Mononuclear cell (primary cell): Measurements from ENCODE around the gene RHEBL1. TPM values are rescaled to one million over a fixed set of nuclear protein-coding genes. Genes with fewer than 3 reads are reported as not detected.
A peak's percentile ranks its signal among the peaks of the same experiment; 100 is the strongest.
"Not testable (repeated sequence)": the region's sequence is repeated elsewhere in the genome, so short reads cannot be mapped to it uniquely, and the experiment has no call there.

ENCODE experiments used
- H3K27me3 ChIP-seq: 2 replicates; pipeline ENCODE4 v1.6.0; 2011; ENCODE audit warnings: low read length, control low read depth; ENCODE audit not compliant: insufficient read depth
- H3K4me1 ChIP-seq: 2 replicates; pipeline ENCODE4 v1.5.1; 2011; ENCODE audit warnings: mild to moderate bottlenecking, low read length, control low read depth; ENCODE audit not compliant: insufficient read depth
- H3K4me3 ChIP-seq: 2 replicates; pipeline ENCODE4 v1.5.1; 2011; ENCODE audit warnings: mild to moderate bottlenecking, low read length, moderate library complexity
- H3K9me3 ChIP-seq: 2 replicates; pipeline ENCODE4 v1.5.1; 2011; ENCODE audit warnings: low read depth, mild to moderate bottlenecking, control low read depth, low read length
- total RNA-seq: library from RNA; depleted of rRNA; stranded (reverse); fragments of >200 nt; gene quantifications from one replicate; pipeline ENCODE4 v1.2.3, GENCODE V29; 2012

Gene RHEBL1
- total RNA-seq, 1 donor, result 2.5 TPM

DNA sequence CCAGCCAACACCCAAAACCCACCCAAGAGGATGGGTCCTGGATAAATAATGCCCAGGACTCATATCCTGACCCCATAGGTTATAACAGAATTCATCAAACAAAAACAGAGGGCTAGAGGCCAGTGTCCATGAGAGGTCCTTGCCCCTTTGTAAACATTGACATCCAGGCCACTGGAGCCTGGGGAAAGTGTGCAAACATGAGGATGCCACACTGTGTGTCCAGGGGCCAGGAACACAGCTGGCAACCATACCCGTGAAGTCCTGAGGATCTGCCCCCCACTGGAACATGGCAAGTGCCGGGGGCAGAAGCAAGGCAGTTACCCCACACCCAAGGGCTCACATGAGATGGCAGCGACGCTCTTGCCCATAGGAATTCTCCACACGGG lies 5.0 kb downstream of the RHEBL1 start:
- Histone ChIP-seq H3K4me1 (peaks cover 17% of the 10 kb centered on the region), H3K9me3 (no peaks in the 10 kb centered on the region), H3K27me3 (no peaks in the 10 kb centered on the region), H3K4me3 (no peak overlapping the region)

DNA sequence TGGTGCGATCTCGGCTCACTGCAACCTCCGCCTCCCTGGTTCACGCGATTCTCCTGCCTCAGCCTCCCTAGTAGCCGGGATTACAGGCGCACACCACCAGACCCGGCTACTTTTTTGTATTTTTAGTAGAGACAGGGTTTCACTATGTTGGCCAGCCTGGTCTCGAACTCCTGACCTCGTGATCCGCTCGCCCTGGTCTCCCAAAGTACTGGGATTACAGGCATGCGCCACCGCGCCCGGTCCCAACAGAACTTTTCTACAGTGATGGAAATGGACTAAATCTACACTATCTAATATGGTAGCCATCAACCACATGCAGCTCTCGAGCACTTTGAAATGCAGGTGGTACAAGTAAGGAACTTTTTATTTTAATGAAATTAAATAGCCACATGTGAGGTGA lies 7.9 kb downstream of the RHEBL1 start:
- H3K4me3 ChIP-seq, H3K9me3 ChIP-seq, H3K27me3 ChIP-seq: not testable (repeated sequence)
- H3K4me1 ChIP-seq, result peaks cover 35% of the 10 kb centered on the region

DNA sequence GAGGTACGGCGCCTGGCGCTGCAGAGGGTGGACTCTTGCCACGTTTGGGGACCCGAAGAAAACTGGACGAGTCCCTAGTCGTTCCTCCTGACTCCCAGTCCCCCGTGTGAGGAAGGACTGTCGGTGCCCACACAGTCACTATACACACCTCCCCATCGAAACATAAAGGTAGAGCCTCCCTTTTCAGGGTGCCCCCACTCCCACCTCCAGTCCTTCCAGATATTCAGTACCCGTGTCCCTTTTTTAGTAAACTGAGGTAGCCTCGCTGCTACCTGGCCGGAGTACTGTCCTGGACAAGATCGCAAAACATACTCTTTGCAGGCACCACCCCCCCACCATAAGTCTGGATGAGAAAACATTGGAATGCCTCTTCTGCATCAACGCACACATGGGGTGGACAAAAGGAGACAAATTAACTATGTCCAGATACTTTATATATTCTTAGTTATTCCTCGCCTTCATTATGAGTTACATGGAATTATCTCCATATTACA lies 8.6 kb downstream of the RHEBL1 start:
- Histone ChIP-seq H3K9me3 (no peaks in the 10 kb centered on the region), H3K4me3 (peak overlapping the region; percentile 91), H3K4me1 (peaks cover 42% of the 10 kb centered on the region), H3K27me3 (no peaks in the 10 kb centered on the region)

DNA sequence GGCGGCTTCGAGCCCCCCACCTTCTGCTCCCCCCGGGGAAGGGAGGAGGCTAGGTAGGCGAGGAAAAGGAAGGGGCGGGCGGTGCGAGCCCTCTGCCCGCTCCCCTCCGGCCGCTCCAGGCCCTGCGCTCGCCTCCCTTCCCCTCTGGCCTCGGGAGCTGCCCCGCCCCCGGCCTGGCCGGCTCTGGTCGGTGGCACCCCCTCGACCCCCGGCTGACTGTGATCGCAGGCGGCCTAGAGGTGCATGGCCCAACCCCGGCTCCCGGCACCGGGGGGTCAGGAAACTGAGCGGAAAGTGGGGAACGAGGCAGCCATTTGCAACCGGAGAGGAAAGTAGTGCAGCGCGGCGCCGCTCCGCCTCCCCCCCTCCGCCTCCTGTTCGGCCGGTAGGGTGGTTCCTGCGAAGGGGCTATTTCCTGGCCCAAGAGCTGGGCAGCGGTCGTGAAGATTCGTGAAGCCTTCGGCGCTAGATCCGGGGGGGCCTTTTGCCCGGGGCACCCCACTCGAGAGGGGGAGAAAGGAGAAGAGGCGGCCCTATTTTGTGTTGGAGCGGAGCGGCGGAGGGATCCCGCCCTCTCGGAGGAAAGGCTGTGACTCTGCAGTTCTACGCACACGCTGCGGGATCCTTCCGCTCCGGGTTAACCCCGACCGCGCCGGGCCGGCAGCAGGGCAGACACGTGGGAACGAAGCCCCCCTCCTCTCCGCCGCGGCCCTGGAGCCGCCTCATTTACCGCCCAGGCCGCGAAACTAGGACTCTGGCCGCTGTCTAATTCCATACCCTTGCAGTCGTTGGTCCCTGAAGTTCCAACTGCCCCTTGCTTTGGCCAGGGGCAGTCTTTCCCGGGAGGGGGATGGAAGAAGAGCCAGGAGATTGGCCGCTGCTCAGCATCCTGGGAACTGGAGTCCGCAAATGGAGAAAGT lies 9.3 kb downstream of the RHEBL1 start, which contains the start of gene KMT2D:
Gene KMT2D, minus strand, starts transcription at position 558 of the 920 bp plus-strand sequence. CDS start 5,470 bp downstream, outside the sequence.
- Histone ChIP-seq H3K4me3 (peak within 1 kb of the TSS; percentile 91), H3K4me1 (peaks cover 49% of the 10 kb centered on the region), H3K9me3 (no peaks in the 10 kb centered on the region), H3K27me3 (no peaks in the 10 kb centered on the region)

DNA sequence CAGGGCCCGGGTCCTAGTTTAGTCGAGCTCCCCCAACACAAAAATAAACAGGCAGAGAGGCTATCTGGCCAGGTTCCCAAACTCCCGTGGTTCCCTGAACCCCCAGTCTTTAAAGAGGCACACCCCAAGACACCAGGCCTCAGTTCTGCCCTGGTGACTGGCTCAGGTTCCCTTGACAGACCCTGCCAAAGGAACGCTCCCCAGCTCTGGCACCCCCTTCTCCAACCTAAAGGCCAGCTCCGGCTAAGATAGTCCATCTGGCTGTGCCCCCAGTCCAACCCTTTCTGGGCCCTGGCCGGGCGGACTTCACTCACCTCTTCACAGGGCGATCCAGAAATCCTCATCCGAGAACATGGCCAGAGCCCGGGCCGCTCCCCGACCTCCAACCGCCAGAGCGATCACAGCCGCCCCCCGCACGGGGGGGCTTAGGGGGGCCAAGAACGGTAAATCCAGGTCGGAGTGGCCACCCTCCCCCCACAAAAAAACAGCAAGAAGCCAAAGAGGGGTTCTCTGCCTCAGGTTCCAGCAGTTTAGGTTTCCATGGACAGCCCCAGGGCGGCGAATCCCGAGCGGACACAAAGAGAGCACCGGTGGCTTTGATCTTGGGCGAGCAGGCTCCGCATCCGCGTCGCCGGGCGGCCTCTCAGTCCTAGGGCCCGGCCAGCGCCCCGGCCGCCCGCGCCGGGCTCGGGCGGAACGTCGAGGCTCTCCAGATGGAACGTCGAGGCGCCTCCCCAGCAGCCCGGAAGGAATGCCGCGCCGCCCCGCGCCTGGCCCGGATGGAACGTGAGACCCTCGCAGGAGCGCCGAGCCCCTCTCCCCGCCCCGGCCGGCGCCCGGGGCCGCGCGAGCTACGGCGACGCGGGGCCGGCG lies 10.2 kb downstream of the RHEBL1 start:
- Histone ChIP-seq H3K27me3 (no peaks in the 10 kb centered on the region), H3K4me1 (peaks cover 54% of the 10 kb centered on the region), H3K4me3 (peak overlapping the region; percentile 91), H3K9me3 (no peaks in the 10 kb centered on the region)

DNA sequence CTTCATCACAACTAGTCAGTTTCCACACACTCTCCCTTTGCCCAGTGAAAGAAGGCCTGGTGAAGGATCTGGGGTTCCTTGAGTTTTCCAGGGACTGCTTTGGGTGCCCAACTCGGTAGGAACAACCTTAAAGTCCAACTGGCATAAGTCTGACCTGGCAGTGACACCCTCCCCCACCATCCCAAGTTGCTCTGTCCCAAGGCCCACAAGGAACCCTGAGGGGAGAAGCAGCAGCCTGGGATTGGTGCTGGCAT lies 10.8 kb downstream of the RHEBL1 start:
- H3K4me3 ChIP-seq, result peak overlapping the region; percentile 91
- peaks cover 54% of the 10 kb centered on the region for H3K4me1 ChIP-seq
- H3K9me3 ChIP-seq, result no peaks in the 10 kb centered on the region

DNA sequence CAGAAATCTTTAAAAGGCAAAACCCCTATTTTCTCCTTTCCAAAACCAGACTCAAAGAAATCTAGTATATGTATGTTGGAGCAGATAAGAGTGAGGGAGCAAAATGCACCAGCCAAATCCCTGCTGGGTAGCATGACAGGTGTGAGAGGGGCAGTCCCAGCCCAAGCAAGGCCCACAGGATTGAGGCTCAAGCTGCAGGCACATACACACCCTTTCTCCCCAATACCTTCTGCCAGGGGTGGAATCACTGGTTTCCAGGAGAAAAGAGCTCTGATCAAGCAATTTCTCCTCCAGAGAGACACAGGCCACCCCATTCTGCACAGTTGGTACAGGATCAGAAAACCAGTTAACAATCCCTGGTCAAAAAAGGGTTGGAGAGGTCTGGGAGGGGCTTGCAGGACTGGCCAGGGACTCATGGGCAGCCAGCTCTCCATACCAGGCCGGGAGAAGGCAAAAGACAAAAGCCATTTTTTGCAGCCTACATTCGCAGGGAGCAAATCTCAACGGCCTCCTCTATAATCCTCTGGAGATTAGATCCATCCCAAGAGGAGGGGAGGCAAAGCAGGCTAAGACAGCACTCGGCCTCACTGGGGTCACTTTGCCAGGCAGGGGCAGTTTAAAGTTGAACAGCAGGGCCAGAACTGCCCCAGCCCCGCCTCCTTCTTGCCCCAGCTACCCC lies 11.3 kb downstream of the RHEBL1 start:
- no peaks in the 10 kb centered on the region for H3K9me3 ChIP-seq
- peaks cover 54% of the 10 kb centered on the region for H3K4me1 ChIP-seq
- no peaks in the 10 kb centered on the region for H3K27me3 ChIP-seq
- peak overlapping the region; percentile 91 for H3K4me3 ChIP-seq

More for the DNA sequence above, 10.8 kb downstream of the RHEBL1 start:
- H3K27me3 ChIP-seq, result no peaks in the 10 kb centered on the region

DNA sequence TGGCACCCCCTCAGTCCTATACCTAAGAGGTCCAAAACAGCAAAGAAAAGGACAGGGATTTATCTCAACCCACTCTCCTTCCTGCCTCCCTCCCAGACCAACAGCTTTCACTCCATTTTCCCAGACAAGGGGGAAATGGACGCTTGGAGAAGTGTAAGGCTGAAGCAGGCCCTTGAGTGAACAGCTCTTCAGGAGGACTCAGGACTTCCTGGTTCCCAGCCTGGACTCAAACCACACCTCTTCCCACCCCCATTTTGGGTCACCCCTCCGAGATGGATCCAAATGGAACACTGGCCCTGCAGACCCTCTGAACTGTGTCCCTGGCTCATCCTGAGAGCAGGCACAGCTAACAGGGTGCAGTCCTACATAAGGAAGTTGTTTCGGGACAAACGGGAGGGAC lies 11.9 kb downstream of the RHEBL1 start:
- Histone ChIP-seq H3K4me3 (peak overlapping the region; percentile 91), H3K9me3 (no peaks in the 10 kb centered on the region), H3K4me1 (peaks cover 54% of the 10 kb centered on the region), H3K27me3 (no peaks in the 10 kb centered on the region)

DNA sequence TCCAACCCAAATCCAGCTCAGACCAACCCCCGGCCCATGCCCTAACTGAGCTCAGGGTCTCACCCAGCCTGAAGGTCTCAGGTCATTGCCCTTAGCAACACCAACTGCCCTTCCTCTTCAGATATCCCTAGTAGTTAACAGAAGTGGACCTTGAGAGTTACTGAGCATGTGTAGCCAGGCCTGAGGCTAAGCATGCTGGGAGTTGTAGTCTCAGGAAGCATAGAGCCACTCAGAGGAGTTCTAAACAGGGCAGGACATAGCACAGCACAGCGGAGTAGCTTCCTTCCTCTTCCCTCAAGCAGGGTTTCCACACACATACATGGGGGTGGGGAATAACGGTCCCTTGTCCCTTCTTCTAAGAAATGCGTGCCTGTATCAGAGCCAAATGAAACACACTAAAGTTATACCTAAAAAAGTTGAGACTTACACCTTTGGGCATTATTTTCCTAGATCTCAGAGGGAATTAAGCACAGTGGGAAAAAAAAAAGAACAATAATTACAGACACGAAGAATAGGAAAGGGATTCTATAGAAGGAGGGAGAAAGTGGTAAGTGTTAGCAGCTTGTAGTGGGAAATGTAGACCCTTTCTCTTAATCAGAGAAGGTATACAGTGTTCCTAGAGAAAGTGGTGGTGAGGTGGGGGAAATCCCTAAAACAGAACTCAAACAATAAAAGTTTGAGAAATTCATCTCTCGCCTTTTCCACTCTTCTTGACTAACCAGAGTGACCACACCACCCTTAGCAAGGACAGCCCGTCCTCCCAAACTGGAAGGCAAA lies 13.6 kb downstream of the RHEBL1 start:
- peaks cover 50% of the 10 kb centered on the region for H3K4me1 ChIP-seq
- peak overlapping the region; percentile 1 for H3K4me3 ChIP-seq
- no peaks in the 10 kb centered on the region for H3K9me3 ChIP-seq
- H3K27me3 ChIP-seq, result no peaks in the 10 kb centered on the region

DNA sequence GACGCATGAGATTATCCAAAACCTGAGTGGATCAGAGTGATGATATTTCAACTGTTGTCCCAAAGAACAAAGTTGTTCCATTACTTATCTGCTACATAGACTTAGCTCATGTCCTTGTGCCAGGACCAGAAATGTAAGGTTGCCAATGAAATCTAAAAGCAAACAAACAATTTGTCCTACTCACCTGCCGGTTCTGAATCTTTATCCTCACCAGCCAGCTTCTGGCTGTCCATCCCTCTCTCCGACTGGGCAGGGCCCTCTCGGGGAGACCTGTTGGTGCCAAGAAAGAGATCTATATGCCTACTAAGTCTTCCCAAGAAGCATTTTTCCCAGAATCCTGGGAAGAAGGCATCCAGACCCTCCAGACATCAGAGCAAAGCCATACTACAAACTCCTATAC lies 14.7 kb downstream of the RHEBL1 start:
- Histone ChIP-seq H3K27me3 (no peaks in the 10 kb centered on the region), H3K9me3 (no peaks in the 10 kb centered on the region), H3K4me1 (peaks cover 45% of the 10 kb centered on the region), H3K4me3 (no peak overlapping the region)

DNA sequence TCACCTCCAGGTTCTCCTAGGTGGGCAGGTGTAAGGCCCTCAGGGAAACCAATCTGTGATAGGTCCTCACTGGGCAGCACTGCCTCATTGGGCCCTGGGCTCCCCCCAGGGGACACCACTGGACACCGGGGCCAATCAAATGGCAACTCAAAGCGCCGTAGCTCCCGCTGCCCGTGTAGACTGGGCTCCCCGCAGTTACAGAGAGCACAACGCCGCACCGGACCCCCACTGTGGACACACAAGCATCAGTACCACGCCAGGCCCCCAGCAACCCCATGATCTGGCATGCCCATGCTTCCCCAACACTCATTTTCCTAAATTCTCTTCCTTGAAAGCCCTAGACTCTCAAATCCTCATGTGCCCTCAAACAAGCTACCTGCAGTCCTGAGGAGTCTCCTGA lies 15.3 kb downstream of the RHEBL1 start:
- Histone ChIP-seq H3K27me3 (no peaks in the 10 kb centered on the region), H3K4me3 (no peak overlapping the region), H3K4me1 (peaks cover 45% of the 10 kb centered on the region), H3K9me3 (no peaks in the 10 kb centered on the region)

DNA sequence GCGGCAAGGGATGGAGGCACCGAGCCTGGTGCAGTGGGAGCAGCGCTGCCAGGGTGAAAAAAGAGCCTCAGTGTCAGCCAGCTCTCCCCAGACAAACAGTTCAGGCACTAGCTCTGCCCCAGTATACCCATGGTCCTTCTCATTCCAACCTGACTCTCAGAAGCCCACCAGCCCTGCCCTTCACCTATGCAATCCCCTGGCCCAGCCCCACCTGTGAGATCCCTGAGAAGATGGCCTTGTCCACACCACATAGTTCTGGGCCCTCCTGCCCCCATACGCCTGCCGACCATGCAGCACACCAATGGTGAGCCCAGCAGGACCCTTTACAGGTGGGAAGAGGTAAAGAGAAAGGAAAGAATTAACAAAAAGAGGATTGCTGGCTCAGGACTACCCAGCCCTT lies 15.7 kb downstream of the RHEBL1 start:
- H3K4me1 ChIP-seq, result peaks cover 41% of the 10 kb centered on the region
- H3K27me3 ChIP-seq, result no peaks in the 10 kb centered on the region

DNA sequence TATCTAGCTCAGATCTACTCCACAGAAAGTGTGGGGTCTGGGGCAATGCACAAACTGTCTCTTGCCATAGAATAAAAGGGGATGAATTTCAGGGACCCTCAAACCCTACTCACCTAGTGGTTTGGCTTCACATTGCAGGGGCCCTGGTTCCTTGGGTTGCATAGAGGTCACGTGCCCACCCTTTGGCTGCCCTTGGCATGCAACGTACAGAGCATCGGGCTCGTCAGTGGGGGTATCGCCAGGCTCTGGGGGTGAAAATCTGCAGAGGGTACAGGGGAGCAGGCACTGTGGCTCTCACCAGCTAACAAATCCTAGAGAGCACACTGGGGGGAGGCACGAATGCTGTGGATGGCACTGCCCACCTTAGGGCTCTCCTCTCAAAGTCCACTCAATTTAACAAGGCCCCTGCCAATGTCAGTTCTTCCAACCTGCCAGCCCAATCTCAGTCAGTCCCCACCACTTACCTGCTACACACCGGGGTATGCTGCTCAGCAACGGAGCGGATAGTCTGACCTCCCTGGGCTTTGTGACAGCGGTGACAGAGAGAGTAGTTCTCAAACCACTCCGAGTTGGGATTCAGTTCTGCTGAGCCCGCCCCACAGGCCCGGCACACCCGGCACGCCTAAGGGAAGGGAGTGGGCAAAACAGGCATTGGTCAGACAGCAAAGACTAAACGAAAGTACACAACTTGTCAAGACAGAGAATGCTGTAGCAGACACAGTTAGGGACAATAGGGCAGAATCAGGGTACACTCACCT lies 17.1 kb downstream of the RHEBL1 start:
- Histone ChIP-seq H3K27me3 (no peaks in the 10 kb centered on the region), H3K4me3 (no peak overlapping the region), H3K4me1 (peaks cover 27% of the 10 kb centered on the region), H3K9me3 (no peaks in the 10 kb centered on the region)

More for the DNA sequence above, 15.7 kb downstream of the RHEBL1 start:
- H3K4me3 ChIP-seq, result no peak overlapping the region
- H3K9me3 ChIP-seq, result no peaks in the 10 kb centered on the region
